BE2C (cell line): Measurements from ENCODE around the gene MTHFSD.

Experiments
- DNase-seq: peaks from one replicate; pipeline ENCODE4 v3.0.0-alpha.2; 2020
- H3K27me3 ChIP-seq: fragments of 250-450 bp; sonication (Bioruptor Pico); 2 replicates; pipeline ENCODE4 v1.5.1; 2020; ENCODE audit warnings: mild to moderate bottlenecking
- H3K36me3 ChIP-seq: fragments of 250-450 bp; sonication (Bioruptor Pico); 2 replicates; pipeline ENCODE4 v1.5.1; 2020; ENCODE audit warnings: mild to moderate bottlenecking
- H3K4me1 ChIP-seq: fragments of 250-450 bp; sonication (Bioruptor Pico); 2 replicates; pipeline ENCODE4 v1.5.1; 2020
- H3K4me3 ChIP-seq: 2 replicates; pipeline ENCODE4 v1.5.1; 2011; ENCODE audit warnings: low read depth, low read length
- H3K9me3 ChIP-seq: fragments of 250-450 bp; sonication (Bioruptor Pico); 2 replicates; pipeline ENCODE4 v1.5.1; 2020
- CTCF ChIP-seq: IDR thresholded peaks from 2 replicates; pipeline ENCODE4 v1.5.1; 2012; ENCODE audit warnings: mild to moderate bottlenecking, low read depth, low read length

The MTHFSD gene

DNA sequence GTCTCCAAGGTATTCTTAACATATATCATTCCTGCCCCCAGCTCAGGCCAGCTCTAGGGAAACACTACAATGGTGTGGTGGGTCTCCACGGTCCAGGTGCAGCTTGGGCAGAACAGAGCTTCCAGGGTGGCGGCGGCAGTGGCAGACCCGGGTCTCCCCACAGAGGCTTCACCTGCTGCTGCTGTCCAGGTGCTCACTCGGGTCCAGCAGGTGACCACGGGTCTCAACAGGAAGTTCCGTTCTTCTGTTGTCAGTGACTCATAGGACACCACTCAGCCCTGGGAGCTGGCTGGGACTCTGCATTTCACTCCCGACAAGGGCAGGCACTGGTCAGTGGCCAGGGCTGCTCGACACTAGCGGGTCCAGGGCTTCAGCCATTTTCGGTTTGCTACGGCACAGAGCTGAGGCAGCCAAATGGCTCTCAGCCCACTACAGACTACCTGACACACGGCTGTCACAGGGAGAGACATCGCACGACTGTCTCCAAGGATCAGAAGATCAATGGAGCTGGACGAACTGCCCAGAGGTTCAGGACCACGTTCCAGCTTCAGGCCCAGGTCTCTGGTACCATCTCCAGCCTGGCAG, 16.7 kb downstream of the MTHFSD start:
- Histone ChIP-seq H3K36me3 (peaks cover 23% of the 10 kb centered on the region), H3K4me1 (no peaks in the 10 kb centered on the region), H3K4me3 (no peak overlapping the region), H3K27me3 (no peaks in the 10 kb centered on the region), H3K9me3 (no peaks in the 10 kb centered on the region)
- DNase-seq, result no peak
- no peak for TF ChIP-seq CTCF

DNA sequence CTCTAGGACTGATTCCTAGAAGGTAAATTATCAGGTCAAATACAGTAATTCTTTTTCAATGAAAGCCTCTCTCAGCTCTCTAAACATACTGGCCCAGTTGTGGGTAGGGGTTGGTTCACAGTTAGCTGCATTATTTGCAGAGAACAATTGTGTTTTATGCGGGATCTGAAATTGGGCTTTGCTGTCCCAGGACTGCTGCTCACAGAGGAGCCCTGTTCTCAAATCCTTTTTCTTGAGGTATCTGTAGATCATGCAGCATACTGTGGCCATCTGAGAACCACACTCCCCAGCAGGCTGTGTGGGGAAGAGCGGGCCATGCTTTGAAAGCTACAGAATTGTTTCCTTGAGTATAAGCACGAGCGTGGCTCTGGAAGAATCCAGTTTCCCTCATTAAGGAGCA, 17.5 kb downstream of the MTHFSD start:
- peaks cover 21% of the 10 kb centered on the region for H3K36me3 ChIP-seq
- H3K4me3 ChIP-seq, result no peak overlapping the region
- no peak for TF ChIP-seq CTCF
- no peaks in the 10 kb centered on the region for H3K4me1 ChIP-seq
- H3K9me3 ChIP-seq, result no peaks in the 10 kb centered on the region
- no peaks in the 10 kb centered on the region for H3K27me3 ChIP-seq
- no peak for DNase-seq

- peaks cover 18% of the 10 kb centered on the region for H3K36me3 ChIP-seq
Measured at GRCh38 chr16:86536621-86537020, 18.4 kb downstream of the MTHFSD start.

DNA sequence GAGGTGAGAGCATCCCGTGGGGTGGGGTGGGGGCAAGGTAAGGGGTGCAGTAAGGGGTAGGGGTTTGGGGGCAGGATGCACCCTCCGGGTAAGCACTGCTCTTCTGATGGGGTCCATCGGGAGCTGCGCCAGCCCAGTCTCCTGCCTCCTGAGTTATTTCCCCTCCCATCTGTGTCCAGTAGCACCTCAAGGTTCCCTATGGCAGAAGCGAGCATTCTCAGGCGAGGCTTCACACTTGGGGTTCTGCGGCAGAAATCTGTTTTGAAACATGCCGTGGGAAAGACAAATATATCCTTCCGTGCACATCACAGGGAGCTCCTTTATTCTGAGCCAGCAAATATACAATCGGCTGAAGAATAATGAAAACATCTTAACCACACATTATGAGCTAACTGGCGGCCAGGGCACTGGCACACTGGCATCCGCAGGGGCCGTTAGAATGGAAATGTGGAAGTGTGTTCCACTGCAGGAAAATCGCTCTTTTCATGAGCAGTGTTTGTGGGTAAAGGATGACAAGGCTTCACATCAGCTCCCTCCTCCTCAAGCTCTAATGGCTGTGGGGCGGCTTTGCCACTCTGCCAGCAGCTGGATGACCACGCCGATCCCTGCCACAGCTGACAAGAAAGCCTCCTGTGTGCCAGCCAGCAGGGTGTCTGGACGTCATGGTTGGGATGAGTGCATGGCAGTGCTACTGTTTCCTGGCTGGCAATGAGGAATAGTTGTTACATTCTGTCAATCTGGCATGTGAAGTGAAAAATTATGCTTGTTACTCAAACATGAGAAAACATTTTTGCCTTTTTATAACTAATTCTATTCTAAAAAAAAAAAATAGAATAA, 20.0 kb downstream of the MTHFSD start:
- no peaks in the 10 kb centered on the region for H3K27me3 ChIP-seq
- H3K9me3 ChIP-seq, result no peaks in the 10 kb centered on the region
- no peak for TF ChIP-seq CTCF
- peaks cover 7% of the 10 kb centered on the region for H3K36me3 ChIP-seq
- H3K4me1 ChIP-seq, result no peaks in the 10 kb centered on the region
- H3K4me3 ChIP-seq, result no peak overlapping the region
- no peak for DNase-seq

More at GRCh38 chr16:86536621-86537020, 18.4 kb downstream of the MTHFSD start:
- no peak for DNase-seq
- Histone ChIP-seq H3K4me3 (no peak overlapping the region), H3K4me1 (no peaks in the 10 kb centered on the region), H3K9me3 (no peaks in the 10 kb centered on the region), H3K27me3 (no peaks in the 10 kb centered on the region)
- no peak for TF ChIP-seq CTCF

DNA sequence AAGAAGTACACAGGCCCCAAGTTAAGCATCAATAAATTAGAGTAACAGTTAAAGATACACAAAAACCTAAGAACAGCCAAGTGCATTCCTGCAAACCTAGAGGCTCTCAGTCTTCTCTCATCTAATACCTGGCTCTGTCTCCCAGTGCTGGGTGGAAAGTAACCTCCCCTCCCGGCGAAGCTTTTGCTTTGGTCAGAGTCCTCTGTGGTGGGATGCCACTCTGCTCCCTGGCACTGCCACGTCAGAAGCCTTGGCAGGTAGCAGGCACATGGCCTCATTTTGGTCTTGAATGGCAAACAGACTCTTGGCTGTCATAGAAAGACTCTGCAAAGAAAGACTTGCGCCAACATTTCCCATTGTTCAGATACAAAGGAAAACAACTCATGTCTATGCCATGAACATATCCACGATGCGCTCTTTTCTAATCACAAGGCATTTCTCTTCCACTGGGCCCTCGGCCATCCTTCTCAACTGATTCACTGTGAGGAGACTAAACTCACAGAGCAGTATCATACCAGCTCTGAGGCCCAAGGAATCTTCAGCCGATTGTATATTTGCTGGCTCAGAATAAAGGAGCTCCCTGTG, 21.2 kb downstream of the MTHFSD start:
- Histone ChIP-seq H3K36me3 (peaks cover 3% of the 10 kb centered on the region), H3K9me3 (no peaks in the 10 kb centered on the region), H3K4me1 (no peaks in the 10 kb centered on the region), H3K27me3 (no peaks in the 10 kb centered on the region), H3K4me3 (no peak overlapping the region)
- no peak for DNase-seq
- TF ChIP-seq CTCF, result no peak

- Histone ChIP-seq H3K27me3 (no peaks in the 10 kb centered on the region), H3K4me3 (no peak overlapping the region), H3K9me3 (no peaks in the 10 kb centered on the region), H3K36me3 (peaks cover 3% of the 10 kb centered on the region; the same call in 1 of the 2 replicates), H3K4me1 (no peaks in the 10 kb centered on the region)
- DNase-seq, result no peak
- no peak for TF ChIP-seq CTCF
Measured at GRCh38 chr16:86533076-86533475, 22.0 kb downstream of the MTHFSD start.
